Hepatocyte (in vitro differentiated cells): ENCODE measurements around the gene CHN1. TPM values are rescaled to one million over a fixed set of nuclear protein-coding genes. Genes with fewer than 3 reads are reported as not detected.
A peak's percentile ranks its signal among the peaks of the same experiment; 100 is the strongest.

Experiments
- DNase-seq: peaks from one replicate; pipeline ENCODE4 v3.0.0-alpha.2; 2016; ENCODE audit warnings: low spot score
- H2AFZ ChIP-seq: fragments of 200-600 bp; sonication (generic); 2 replicates; pipeline ENCODE4 v1.6.0; 2016; ENCODE audit warnings: antibody characterized with exemption, mild to moderate bottlenecking
- H3K27ac ChIP-seq: fragments of 200-600 bp; sonication (generic); 2 replicates; pipeline ENCODE4 v1.5.1; 2016; ENCODE audit warnings: mild to moderate bottlenecking
- H3K27me3 ChIP-seq: fragments of 200-600 bp; sonication (generic); 2 replicates; pipeline ENCODE4 v1.6.1; 2016
- H3K36me3 ChIP-seq: fragments of 200-600 bp; sonication (generic); replicated peaks from 2 replicates; pipeline ENCODE4 v1.5.1; 2016; ENCODE audit warnings: low read depth; ENCODE audit not compliant: insufficient read depth
- H3K4me1 ChIP-seq: fragments of 200-600 bp; sonication (generic); 2 replicates; pipeline ENCODE4 v1.5.1; 2016; ENCODE audit warnings: mild to moderate bottlenecking, moderate library complexity; ENCODE audit not compliant: insufficient read depth
- H3K4me2 ChIP-seq: fragments of 200-600 bp; sonication (generic); 2 replicates; pipeline ENCODE4 v1.6.0; 2016
- H3K4me3 ChIP-seq: fragments of 200-600 bp; sonication (generic); 2 replicates; pipeline ENCODE4 v1.5.1; 2016; ENCODE audit warnings: mild to moderate bottlenecking
- H3K79me2 ChIP-seq: fragments of 200-600 bp; sonication (generic); 2 replicates; pipeline ENCODE4 v1.6.0; 2017; ENCODE audit warnings: mild to moderate bottlenecking
- H3K9me2 ChIP-seq: fragments of 200-600 bp; sonication (generic); replicated peaks from 2 replicates; pipeline ENCODE4 v1.6.0; 2017; ENCODE audit warnings: mild to moderate bottlenecking; ENCODE audit not compliant: insufficient read depth
- H3K9me3 ChIP-seq: fragments of 200-600 bp; sonication (generic); 2 replicates; pipeline ENCODE4 v1.5.1; 2016; ENCODE audit warnings: low read depth, mild to moderate bottlenecking
- H4K20me1 ChIP-seq: fragments of 200-600 bp; sonication (generic); 2 replicates; pipeline ENCODE4 v1.6.0; 2016; ENCODE audit warnings: mild to moderate bottlenecking; ENCODE audit not compliant: insufficient read depth, poor library complexity, severe bottlenecking
- EZH2 ChIP-seq: fragments of 200-600 bp; sonication (generic); IDR thresholded peaks from 2 replicates; pipeline ENCODE4 v1.6.1; 2016; ENCODE audit warnings: antibody characterized with exemption, mild to moderate bottlenecking, borderline replicate concordance
- EZH2phosphoT487 ChIP-seq: fragments of 200-600 bp; sonication (generic); IDR thresholded peaks from one replicate; pipeline ENCODE4 v1.6.1; 2018; ENCODE audit warnings: antibody characterized with exemption, mild to moderate bottlenecking, low read depth, moderate library complexity; ENCODE audit not compliant: unreplicated experiment, severe bottlenecking
- WGBS: methylation state at CpG from one replicate; pipeline ENCODE4 v1.1.6; 2016; ENCODE audit warnings: low lambda C conversion rate; ENCODE audit errors: missing lambda C conversion rate; 5-methylcytosine and 5-hydroxymethylcytosine counted together
- polyA plus RNA-seq: library from polyadenylated mRNA; unstranded; fragments of >200 nt; fragmentation: Nextera tagmentation; extraction: Ambion mirVana; gene quantifications from 2 replicates; pipeline ENCODE4 v1.2.1, GENCODE V29; 2016
- total RNA-seq: library from RNA; depleted of rRNA; stranded (reverse); fragments of >200 nt; gene quantifications from 2 replicates; pipeline ENCODE4 v1.2.3, GENCODE V29; 2014
- TF ChIP-seq, protein P1 (sequence below): fragments of 200-600 bp; sonication (generic); IDR thresholded peaks from 2 replicates; pipeline ENCODE4 v1.5.1; 2016; ENCODE audit warnings: antibody characterized with exemption, mild to moderate bottlenecking; ENCODE audit not compliant: poor library complexity

Gene CHN1
- total and polyA plus RNA-seq, 2 experiments from 2014 or later = 19.2 to 23.0 TPM

DNA sequence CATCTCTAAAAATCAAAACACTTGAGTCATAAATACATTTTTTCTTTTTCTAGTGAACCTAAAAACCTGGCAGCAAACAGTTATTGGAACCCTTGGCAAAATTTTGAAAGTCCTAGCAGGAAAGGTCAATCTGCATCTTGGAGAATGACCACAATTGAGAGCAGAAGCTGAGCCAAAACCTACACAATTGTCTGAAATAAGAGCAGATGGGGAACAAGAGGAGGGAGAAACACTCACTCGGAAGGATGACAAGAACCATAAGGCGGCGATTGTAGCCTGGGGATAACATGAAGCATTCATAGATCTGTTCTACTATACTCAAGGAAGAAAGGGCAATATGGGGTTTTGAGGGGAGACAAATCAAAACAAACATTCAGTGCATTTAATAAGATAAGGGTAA, 117.0 kb downstream of the CHN1 start:
- H3K4me1 ChIP-seq = no peaks in the 10 kb centered on the region
- H3K27me3 ChIP-seq = no peaks in the 10 kb centered on the region
- no peak overlapping the region for H2AFZ ChIP-seq
- H3K4me2 ChIP-seq = no peak overlapping the region
- H4K20me1 ChIP-seq = no peaks in the 10 kb centered on the region
- H3K79me2 ChIP-seq = no peaks in the 10 kb centered on the region
- DNase-seq = no peak
- H3K4me3 ChIP-seq = no peak overlapping the region
- no peaks in the 10 kb centered on the region for H3K9me3 ChIP-seq
- WGBS = 75% methylated on average over 3 of the region's 3 CpGs
- H3K36me3 ChIP-seq = no peaks in the 10 kb centered on the region
- H3K9me2 ChIP-seq = no peaks in the 10 kb centered on the region
- no peak for TF ChIP-seq EZH2phosphoT487
- TF ChIP-seq, protein P1, sequence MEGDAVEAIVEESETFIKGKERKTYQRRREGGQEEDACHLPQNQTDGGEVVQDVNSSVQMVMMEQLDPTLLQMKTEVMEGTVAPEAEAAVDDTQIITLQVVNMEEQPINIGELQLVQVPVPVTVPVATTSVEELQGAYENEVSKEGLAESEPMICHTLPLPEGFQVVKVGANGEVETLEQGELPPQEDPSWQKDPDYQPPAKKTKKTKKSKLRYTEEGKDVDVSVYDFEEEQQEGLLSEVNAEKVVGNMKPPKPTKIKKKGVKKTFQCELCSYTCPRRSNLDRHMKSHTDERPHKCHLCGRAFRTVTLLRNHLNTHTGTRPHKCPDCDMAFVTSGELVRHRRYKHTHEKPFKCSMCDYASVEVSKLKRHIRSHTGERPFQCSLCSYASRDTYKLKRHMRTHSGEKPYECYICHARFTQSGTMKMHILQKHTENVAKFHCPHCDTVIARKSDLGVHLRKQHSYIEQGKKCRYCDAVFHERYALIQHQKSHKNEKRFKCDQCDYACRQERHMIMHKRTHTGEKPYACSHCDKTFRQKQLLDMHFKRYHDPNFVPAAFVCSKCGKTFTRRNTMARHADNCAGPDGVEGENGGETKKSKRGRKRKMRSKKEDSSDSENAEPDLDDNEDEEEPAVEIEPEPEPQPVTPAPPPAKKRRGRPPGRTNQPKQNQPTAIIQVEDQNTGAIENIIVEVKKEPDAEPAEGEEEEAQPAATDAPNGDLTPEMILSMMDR = no peak
- TF ChIP-seq EZH2 = no peak
- H3K27ac ChIP-seq = no peak overlapping the region

DNA sequence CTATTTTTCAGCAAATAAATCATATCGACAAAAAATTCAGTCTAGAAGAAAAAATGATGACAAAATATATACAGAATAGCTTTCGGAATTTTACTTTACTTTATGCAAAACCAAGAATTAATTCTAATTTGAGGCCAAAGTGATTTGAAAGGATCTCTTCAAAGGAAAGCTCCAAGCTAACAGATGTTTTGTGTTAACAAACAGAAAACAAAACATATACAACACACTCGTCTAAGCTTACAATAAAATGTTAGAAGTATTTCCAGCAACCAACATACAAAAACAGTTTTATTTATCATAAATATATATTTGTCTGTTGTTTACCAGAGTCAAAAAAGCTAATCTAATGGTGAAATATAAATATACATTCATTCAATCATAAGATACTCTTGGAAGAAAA, 122.8 kb downstream of the CHN1 start:
- Histone ChIP-seq H3K36me3 (no peaks in the 10 kb centered on the region), H3K4me1 (no peaks in the 10 kb centered on the region), H3K27ac (no peak overlapping the region), H4K20me1 (no peaks in the 10 kb centered on the region), H3K4me2 (no peak overlapping the region), H3K79me2 (no peaks in the 10 kb centered on the region), H3K4me3 (no peak overlapping the region), H2AFZ (no peak overlapping the region), H3K27me3 (no peaks in the 10 kb centered on the region), H3K9me2 (no peaks in the 10 kb centered on the region), H3K9me3 (no peaks in the 10 kb centered on the region)
- WGBS = 63% methylated on average over 3 of the region's 3 CpGs
- no peak for DNase-seq
- no peak for TF ChIP-seq EZH2
- no peak for TF ChIP-seq EZH2phosphoT487
- TF ChIP-seq, protein P1 = no peak

DNA sequence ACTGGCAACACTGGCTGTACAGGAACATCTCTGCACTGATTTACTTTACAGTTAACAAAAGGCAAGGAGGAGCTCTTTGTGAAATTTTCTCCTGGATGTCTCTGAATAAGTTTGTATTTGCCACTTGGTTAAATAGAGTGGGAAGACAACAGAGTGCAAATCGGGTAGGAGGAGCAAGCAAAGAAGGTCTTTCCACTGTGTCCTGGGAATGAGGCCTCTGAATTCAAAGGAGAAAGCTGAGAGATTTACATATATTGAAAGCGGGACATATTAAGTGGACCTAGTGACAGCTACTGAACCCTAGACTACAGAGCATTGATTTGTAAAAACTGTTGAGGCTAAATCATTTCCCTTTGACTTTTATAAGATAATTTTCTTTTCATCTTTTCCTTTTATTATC, 123.5 kb downstream of the CHN1 start:
- H3K4me2 ChIP-seq = no peak overlapping the region
- H3K27ac ChIP-seq = peak overlapping the region; percentile 6
- no peaks in the 10 kb centered on the region for H3K36me3 ChIP-seq
- no peaks in the 10 kb centered on the region for H3K79me2 ChIP-seq
- H3K27me3 ChIP-seq = no peaks in the 10 kb centered on the region
- 48% methylated on average over 2 of the region's 2 CpGs for WGBS
- DNase-seq = no peak
- no peak overlapping the region for H3K4me3 ChIP-seq
- H3K9me3 ChIP-seq = no peaks in the 10 kb centered on the region
- no peaks in the 10 kb centered on the region for H3K4me1 ChIP-seq
- H2AFZ ChIP-seq = no peak overlapping the region
- TF ChIP-seq, protein P1 = no peak
- TF ChIP-seq EZH2 (no peak), EZH2phosphoT487 (no peak)
- H4K20me1 ChIP-seq = no peaks in the 10 kb centered on the region
- H3K9me2 ChIP-seq = no peaks in the 10 kb centered on the region

DNA sequence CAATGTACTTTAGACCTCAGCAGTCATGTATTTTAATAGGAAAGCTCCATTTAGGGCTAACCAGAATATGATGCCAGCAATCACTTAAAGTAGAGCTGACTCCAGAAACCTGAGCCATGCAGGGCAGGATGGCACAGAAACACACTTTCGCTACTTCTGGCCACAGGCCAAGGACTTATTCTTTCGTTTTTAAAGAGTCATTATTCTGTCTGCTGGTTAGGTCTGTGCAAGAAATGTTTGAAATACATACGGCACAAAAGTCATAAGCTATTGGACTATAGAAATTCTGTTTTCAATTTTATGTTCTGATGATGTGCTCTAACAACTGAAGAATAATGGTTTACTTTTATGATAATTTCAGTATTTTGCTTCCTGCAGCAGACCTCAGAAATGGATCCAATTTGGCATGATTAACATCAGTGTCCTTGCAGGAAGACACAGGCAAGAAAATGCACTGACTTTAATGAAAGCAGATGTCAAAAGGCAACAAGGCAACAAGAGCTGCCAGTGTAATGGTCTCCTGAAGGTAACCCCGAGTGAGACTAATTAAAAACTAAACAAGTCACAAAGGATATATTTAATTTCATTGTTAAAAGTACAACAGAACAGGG, 126.5 kb downstream of the CHN1 start:
- Histone ChIP-seq H3K9me3 (no peaks in the 10 kb centered on the region), H3K4me2 (peak overlapping the region; percentile 62), H3K27me3 (no peaks in the 10 kb centered on the region), H3K27ac (peak overlapping the region; percentile 24), H3K4me3 (no peak overlapping the region), H3K4me1 (no peaks in the 10 kb centered on the region), H4K20me1 (no peaks in the 10 kb centered on the region), H2AFZ (no peak overlapping the region), H3K36me3 (no peaks in the 10 kb centered on the region), H3K79me2 (no peaks in the 10 kb centered on the region), H3K9me2 (no peaks in the 10 kb centered on the region)
- WGBS = 55% methylated on average over 4 of the region's 4 CpGs
- TF ChIP-seq, protein P1 = no peak
- no peak for TF ChIP-seq EZH2phosphoT487
- DNase-seq = peak; percentile 30
